GM21723 (cell line): ENCODE measurements around the gene AADAT.

Experiments used
- ATAC-seq: cut with Tn5 transposase; IDR thresholded peaks from one replicate; pipeline ENCODE4 v1.9.1; 2021; ENCODE audit warnings: mild to moderate bottlenecking, moderate library complexity; ENCODE audit not compliant: unreplicated experiment

The AADAT gene

GRCh38 chr4:170035231-170035630, 54.5 kb downstream of the AADAT start:
- ATAC-seq, result no peak

- ATAC-seq, result no peak
Observed at GRCh38 chr4:170033999-170034398, 55.8 kb downstream of the AADAT start.

GRCh38 chr4:170030121-170030520, 59.6 kb downstream of the AADAT start:
- ATAC-seq, result no peak

GRCh38 chr4:170027181-170027829, 62.5 kb downstream of the AADAT start:
- ATAC-seq, result peak; percentile 78

GRCh38 chr4:170026253-170027021, 63.3 kb downstream of the AADAT start, which contains the start of gene MFAP3L:
Gene MFAP3L (minus strand): TSS chr4:170026395. CDS start chr4:170005877, 20,518 bp downstream.
- ATAC-seq, result peak; percentile 85

GRCh38 chr4:170025523-170026252, 64.1 kb downstream of the AADAT start:
- no peak for ATAC-seq

GRCh38 chr4:170022211-170022610, 67.5 kb downstream of the AADAT start:
- ATAC-seq, result no peak

- no peak for ATAC-seq
Observed at GRCh38 chr4:170017252-170017651, 72.5 kb downstream of the AADAT start.

GRCh38 chr4:170015285-170015684, 74.5 kb downstream of the AADAT start:
- ATAC-seq, result no peak

- ATAC-seq, result no peak
Observed at GRCh38 chr4:170014359-170015011, 75.3 kb downstream of the AADAT start.

GRCh38 chr4:170012629-170012958, 77.2 kb downstream of the AADAT start:
- ATAC-seq, result no peak

- no peak for ATAC-seq
Observed at GRCh38 chr4:170011921-170012628, 77.7 kb downstream of the AADAT start.
